Activated CD4-positive, alpha-beta T cell treated with anti-CD3 and anti-CD28 coated beads for 36 hours (primary cell): ENCODE measurements around the gene SIL1. TPM values are rescaled to one million over a fixed set of nuclear protein-coding genes. Genes with fewer than 3 reads are reported as not detected.
"Not testable (repeated sequence)": the region's sequence is repeated elsewhere in the genome, so short reads cannot be mapped to it uniquely, and the experiment has no call there.

Source experiments
- ATAC-seq: fragments of 200-7000 bp; cut with Tn5 transposase; one replicate; pipeline ENCODE4 v1.10.0; 2021; ENCODE audit warnings: mild to moderate bottlenecking, moderate library complexity
- CTCF ChIA-PET: fragments of 350-600 bp; sonication (Branson Sonifier 250); formaldehyde crosslinking; loops from one replicate; lab custom pipeline; 2021; ENCODE audit warnings: antibody characterized with exemption; lab: Charles Lee
- POLR2A ChIA-PET: fragments of 350-600 bp; sonication (Branson Sonifier 250); formaldehyde crosslinking; loops from one replicate; lab custom pipeline; 2021; ENCODE audit warnings: antibody characterized with exemption, inconsistent platforms; lab: Charles Lee
- DNase-seq: peaks from one replicate; pipeline ENCODE4 v3.0.0-alpha.2; 2020
- H3K27ac Mint-ChIP-seq: one replicate; pipeline ENCODE4 v1.8.0; 2021; ENCODE audit warnings: mixed read lengths
- H3K27me3 Mint-ChIP-seq: one replicate; pipeline ENCODE4 v1.8.0; 2021; ENCODE audit warnings: mixed read lengths
- H3K36me3 Mint-ChIP-seq: one replicate; pipeline ENCODE4 v1.8.0; 2021; ENCODE audit warnings: low read depth, mixed read lengths
- H3K4me1 Mint-ChIP-seq: one replicate; pipeline ENCODE4 v1.8.0; 2021; ENCODE audit warnings: mixed read lengths
- H3K4me3 Mint-ChIP-seq: one replicate; pipeline ENCODE4 v1.8.0; 2021; ENCODE audit warnings: mild to moderate bottlenecking, moderate library complexity, mixed read lengths
- H3K9me3 Mint-ChIP-seq: one replicate; pipeline ENCODE4 v1.8.0; 2021; ENCODE audit warnings: low read depth, mixed read lengths
- intact Hi-C, 2 experiments: fragments of 100-400 bp; cut with DNase I in 1 of 2; cut with micrococcal nuclease in 1 of 2; formaldehyde crosslinking; loops; one replicate each; pipeline versions ENCODE4 v1.14.2 to v1.15.1; 2022 to 2024; cut with DNase I, micrococcal nuclease
- total RNA-seq, 2 experiments: library from RNA; stranded (reverse); gene quantifications; one replicate each; pipeline ENCODE4 v1.2.3, GENCODE V29; 2021

The SIL1 gene
- total RNA-seq, 2 experiments from 2014 or later, result 11.2 to 14.4 TPM

DNA sequence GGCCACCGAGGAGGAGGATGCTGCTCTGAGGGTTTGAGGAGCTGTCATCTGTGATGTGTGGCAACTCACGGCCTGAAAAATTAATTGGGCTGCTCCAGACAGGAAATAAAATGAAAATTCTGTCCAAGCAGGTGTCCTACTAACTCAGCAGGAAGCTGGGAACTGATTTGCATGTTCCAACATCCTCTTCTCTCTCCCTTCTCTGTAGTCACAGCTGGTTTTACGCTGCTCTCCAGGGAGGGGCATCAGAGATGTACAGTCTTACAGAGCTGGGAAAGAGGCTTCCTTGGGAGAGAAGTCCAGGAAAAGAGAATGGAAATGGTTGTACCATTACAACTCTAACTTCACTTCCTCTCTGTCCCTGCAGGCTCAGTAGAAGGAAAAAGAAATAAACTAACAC, 24.2 kb upstream of the SIL1 start:
- intact Hi-C loops, result no loop called here
- H3K9me3 Mint-ChIP-seq, result no peaks in the 10 kb centered on the region
- DNase-seq (no peak), ATAC-seq (no peak)
- CTCF ChIA-PET, result no interaction called here
- H3K4me3 Mint-ChIP-seq, result no peak overlapping the region
- H3K36me3 Mint-ChIP-seq, result no peaks in the 10 kb centered on the region
- peaks cover 2% of the 10 kb centered on the region for H3K27me3 Mint-ChIP-seq
- POLR2A ChIA-PET, result no interaction called here
- H3K4me1 Mint-ChIP-seq, result no peaks in the 10 kb centered on the region
- H3K27ac Mint-ChIP-seq, result no peak overlapping the region

DNA sequence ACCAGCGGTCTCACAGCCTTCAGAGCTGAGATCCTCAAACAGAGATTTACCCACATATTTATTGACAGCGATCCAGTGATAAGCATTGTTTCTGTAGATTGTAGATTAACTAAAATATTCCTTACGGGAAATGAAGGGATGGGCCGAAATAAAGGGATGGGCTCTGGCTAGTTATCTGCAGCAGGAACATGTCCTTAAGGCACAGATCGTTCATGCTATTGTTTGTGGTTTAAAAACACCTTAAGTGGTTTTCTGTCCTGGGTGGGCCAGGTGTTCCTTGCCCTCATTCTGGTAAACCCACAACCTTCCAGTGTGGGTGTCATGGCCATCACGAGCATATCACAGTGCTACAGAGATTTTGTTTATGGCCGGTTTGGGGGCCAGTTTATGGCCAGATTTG, 19.9 kb upstream of the SIL1 start:
- H3K9me3 Mint-ChIP-seq, DNase-seq, CTCF ChIA-PET, H3K36me3 Mint-ChIP-seq, H3K4me1 Mint-ChIP-seq, intact Hi-C loops, H3K27me3 Mint-ChIP-seq, H3K27ac Mint-ChIP-seq, POLR2A ChIA-PET, ATAC-seq, H3K4me3 Mint-ChIP-seq: not testable (repeated sequence)

DNA sequence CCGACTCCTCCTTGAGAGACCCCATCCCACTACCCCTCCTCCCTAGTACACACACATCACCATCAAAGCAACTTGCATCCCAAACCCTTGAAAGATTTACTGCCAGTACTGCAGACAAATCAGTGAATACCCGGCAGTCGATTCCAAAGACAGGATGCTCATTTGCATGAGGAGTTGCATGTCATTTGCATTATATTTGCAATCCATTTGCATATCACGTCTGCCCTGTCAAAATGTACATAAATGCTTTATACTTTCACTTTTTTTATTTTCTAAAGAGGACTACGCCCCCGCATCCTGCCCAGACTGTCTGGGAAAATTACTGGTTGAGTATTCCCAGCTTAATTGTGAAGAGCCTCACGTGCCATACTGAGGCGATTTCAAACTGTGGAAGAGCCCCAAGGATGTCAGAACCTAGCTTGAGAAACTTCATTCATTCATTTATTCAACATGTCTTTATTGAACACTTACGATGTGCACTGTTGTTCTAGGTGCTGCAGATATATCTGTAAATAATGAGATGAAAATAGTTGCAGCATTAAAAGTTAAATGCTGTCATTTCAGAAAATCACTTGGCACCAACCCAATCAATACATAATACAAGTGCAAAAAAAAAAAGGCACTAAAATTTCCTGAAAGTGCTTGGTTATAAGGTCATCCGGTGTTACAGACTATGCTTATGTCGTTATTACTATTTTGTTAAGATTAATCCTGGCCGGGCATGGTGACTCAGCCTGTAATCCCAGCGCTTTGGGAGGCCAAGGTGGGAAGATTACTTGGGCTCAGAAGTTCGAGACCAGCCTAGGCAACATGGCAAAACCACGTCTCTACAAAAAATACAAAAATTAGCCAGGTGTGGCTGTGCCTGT, 17.2 kb upstream of the SIL1 start:
- no peak overlapping the region for H3K4me3 Mint-ChIP-seq
- ATAC-seq (no peak), DNase-seq (no peak)
- H3K9me3 Mint-ChIP-seq, result no peaks in the 10 kb centered on the region
- POLR2A ChIA-PET, result no interaction called here
- H3K4me1 Mint-ChIP-seq, result peaks cover 5% of the 10 kb centered on the region
- no peaks in the 10 kb centered on the region for H3K27me3 Mint-ChIP-seq
- CTCF ChIA-PET, result interaction anchor here (0.7 kb wide), 1 partner anchor 243 kb away, joined by 3 read pairs; no protein-coding TSS in a partner anchor
- no peaks in the 10 kb centered on the region for H3K36me3 Mint-ChIP-seq
- no peak overlapping the region for H3K27ac Mint-ChIP-seq
- intact Hi-C loops, result no loop called here

DNA sequence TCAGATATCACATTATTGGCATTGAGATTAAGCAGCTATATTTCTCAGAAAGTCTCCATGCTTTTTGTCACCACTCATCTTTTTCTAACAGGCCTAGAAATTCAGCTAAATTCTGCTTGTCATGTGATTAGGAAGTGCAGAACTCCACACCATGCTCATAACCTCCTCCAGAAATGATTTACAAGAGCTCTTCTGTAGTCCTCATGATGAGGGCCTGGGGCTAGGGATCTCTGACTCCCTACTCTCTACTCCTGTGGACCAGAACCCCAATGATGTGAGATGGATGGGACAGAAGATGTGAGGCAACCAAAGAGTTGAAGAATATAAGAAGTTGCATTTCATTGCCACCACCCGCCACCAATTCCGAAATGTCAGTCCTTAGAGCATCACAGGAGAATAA, 16.5 kb upstream of the SIL1 start:
- H3K36me3 Mint-ChIP-seq, result no peaks in the 10 kb centered on the region
- DNase-seq, result no peak
- H3K27ac Mint-ChIP-seq, result no peak overlapping the region
- ChIA-PET POLR2A (no interaction called here), CTCF (interaction anchor here (1.0 kb wide), 1 partner anchor 16 kb away, joined by 4 read pairs; no protein-coding TSS in a partner anchor)
- peaks cover 5% of the 10 kb centered on the region for H3K4me1 Mint-ChIP-seq
- H3K9me3 Mint-ChIP-seq, result no peaks in the 10 kb centered on the region
- no peaks in the 10 kb centered on the region for H3K27me3 Mint-ChIP-seq
- no peak for ATAC-seq
- intact Hi-C loops, result no loop called here
- H3K4me3 Mint-ChIP-seq, result no peak overlapping the region

DNA sequence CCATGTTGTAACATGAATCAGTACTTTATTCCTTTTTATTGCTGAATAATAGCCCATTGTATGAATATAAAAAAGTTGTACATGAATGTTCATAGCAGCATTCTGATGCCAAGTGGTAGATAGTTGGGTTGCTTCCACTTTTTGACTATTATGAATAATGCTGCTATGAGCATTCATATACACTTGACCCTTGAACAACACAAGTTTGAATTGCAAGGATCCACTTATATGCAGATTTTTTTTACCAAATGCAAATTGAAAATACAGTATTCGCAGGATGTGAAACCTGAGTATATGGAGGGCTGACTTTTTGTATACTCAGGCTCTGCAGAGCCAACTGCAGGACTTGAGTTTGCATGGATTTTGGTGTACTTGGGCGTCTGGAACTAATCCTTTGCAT, 14.7 kb upstream of the SIL1 start:
- POLR2A ChIA-PET, result no interaction called here

DNA sequence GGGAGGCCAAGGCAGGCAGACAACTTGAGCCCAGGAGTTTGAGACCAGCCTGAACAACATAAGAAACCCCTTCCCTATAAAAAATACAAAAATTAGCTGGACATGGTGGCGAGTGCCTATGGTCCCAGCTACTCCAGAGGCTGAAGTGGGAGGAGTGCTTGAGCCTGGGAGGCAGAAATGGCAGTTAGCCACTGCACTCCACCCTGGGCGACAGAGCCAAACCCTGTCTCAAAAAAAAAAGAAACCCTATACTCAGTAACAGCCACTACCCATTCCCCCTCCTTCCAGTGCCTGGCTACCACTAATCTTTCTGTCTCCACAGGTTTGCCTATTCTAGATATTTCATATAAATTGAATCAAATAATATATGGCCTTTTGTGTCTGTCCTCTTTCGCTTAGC, 14.3 kb upstream of the SIL1 start:
- Mint-ChIP-seq H3K4me3 (no peak overlapping the region), H3K9me3 (no peaks in the 10 kb centered on the region)
- POLR2A ChIA-PET, result no interaction called here

More for the DNA sequence above, 14.7 kb upstream of the SIL1 start:
- intact Hi-C loops, result no loop called here
- Mint-ChIP-seq H3K4me3 (no peak overlapping the region), H3K27me3 (no peaks in the 10 kb centered on the region), H3K27ac (no peak overlapping the region), H3K9me3 (no peaks in the 10 kb centered on the region), H3K4me1 (peaks cover 5% of the 10 kb centered on the region), H3K36me3 (no peaks in the 10 kb centered on the region)
- no peak for DNase-seq
- ATAC-seq, result no peak
- CTCF ChIA-PET, result no interaction called here

DNA sequence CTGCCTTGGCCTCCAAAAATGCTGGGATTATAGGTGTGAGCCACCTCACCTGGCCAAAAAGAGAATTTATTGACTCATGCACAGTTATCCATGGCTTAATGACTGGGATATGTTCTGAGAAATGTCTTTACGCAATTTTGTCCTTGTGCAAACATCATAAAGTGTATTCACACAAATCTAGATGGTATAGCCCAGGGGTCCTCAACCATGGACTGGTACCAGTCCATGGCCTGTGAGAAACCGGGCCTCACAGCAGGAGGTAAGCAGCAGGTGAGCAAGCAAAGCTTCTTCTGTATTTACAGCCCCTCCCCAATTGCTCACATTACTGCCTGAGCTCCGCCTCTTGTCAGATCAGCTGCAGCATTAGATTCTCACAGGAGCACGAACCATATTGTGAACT, 12.4 kb upstream of the SIL1 start:
- ATAC-seq (no peak), DNase-seq (no peak)
- ChIA-PET CTCF (interaction anchor here (0.7 kb wide), 1 partner anchor 14 kb away, joined by 3 read pairs; no protein-coding TSS in a partner anchor), POLR2A (no interaction called here)
- Mint-ChIP-seq H3K4me3 (no peak overlapping the region), H3K27ac (no peak overlapping the region), H3K36me3 (no peaks in the 10 kb centered on the region), H3K27me3 (no peaks in the 10 kb centered on the region), H3K4me1 (peaks cover 5% of the 10 kb centered on the region), H3K9me3 (no peaks in the 10 kb centered on the region)
- intact Hi-C loops, result no loop called here

More for the DNA sequence above, 14.3 kb upstream of the SIL1 start:
- ATAC-seq (no peak), DNase-seq (no peak)
- H3K4me1 Mint-ChIP-seq, result peaks cover 5% of the 10 kb centered on the region
- H3K27me3 Mint-ChIP-seq, result no peaks in the 10 kb centered on the region
- no peak overlapping the region for H3K27ac Mint-ChIP-seq
- intact Hi-C loops, result no loop called here
- no peaks in the 10 kb centered on the region for H3K36me3 Mint-ChIP-seq
- CTCF ChIA-PET, result no interaction called here

DNA sequence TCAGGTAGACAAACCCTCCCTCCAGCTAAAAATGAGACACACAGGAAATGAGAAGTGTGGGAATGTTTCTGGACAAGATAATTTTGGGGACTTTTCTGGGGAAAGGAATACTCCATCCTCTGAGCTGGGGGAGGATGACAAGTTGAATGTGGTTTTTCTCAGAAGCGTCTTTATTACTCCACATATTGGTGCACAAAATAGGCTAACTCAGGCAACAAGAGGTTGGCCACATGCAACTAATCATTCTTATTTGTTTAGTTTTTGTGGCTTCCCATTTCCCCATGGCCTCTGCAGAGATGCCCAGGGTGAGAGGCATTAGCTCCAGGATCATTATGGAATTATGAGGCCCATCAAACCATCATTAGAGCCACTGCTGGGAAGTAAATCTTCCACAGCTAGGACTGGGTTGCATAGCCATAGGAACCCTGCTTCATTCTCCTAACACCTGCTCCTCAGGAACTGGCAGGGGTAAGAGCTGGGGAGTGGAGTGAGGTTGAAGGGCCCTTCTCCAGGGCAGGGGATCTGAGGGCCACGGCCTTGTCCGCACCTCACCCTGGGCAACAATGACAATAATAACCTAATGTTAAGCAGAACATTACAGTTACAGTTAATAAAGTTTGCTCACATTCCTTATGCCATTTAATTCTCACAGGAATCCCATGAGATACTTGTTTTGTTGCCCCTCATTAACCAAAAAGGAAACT, 9.3 kb upstream of the SIL1 start:
- Mint-ChIP-seq H3K4me3 (no peak overlapping the region), H3K27me3 (no peaks in the 10 kb centered on the region), H3K4me1 (peaks cover 3% of the 10 kb centered on the region), H3K27ac (no peak overlapping the region), H3K9me3 (no peaks in the 10 kb centered on the region), H3K36me3 (no peaks in the 10 kb centered on the region)
- DNase-seq (no peak), ATAC-seq (no peak)
- intact Hi-C loops, result no loop called here
- POLR2A ChIA-PET, result no interaction called here
- CTCF ChIA-PET, result interaction anchor here (0.6 kb wide), 1 partner anchor 139 kb away, joined by 3 read pairs; no protein-coding TSS in a partner anchor

DNA sequence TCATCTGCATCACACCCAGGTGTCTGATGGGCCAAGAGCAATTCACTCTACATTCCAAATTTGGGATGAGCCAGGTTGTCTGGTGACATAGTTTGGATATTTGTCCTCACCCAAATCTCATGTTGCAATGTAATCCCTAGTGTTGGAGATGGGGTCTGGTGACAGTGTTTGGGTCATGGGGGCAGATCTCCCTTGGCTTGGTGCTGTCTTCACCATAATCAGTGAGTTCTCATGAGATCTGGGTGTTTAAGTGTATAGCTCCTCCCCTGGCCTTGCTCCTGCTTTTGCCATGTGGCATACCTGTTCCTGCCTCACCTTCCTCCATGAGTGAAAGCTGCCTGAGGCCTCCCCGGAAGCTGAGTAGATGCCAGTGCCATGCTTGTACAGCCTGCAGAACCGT, 7.4 kb upstream of the SIL1 start:
- Mint-ChIP-seq H3K27me3 (peaks cover 2% of the 10 kb centered on the region), H3K27ac (no peak overlapping the region), H3K36me3 (no peaks in the 10 kb centered on the region), H3K4me1 (peaks cover 3% of the 10 kb centered on the region), H3K4me3 (no peak overlapping the region), H3K9me3 (no peaks in the 10 kb centered on the region)
- intact Hi-C loops, result no loop called here
- ATAC-seq (no peak), DNase-seq (no peak)
- ChIA-PET CTCF (interaction anchor here (1.3 kb wide), 1 partner anchor 12 kb away, joined by 3 read pairs; no protein-coding TSS in a partner anchor), POLR2A (no interaction called here)

DNA sequence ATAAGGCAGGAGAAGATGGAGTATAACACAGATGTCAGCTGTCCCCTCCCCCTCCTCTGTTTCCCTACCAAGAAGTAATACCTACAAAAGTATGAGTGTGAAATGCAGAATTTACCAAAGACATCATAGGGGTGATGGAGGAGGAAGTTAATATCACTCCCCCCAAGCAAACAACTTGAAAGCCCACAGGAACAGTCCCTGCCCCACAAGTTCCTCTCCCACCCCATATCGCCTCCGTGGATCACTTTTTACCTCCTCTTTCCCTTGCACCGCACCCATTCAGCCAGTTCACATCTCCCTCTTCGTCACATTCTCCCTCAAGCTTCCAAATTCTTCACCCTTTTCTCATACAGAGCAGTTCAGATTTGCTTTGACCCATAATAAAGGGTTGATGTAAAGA, 7.0 kb upstream of the SIL1 start:
- no peak overlapping the region for H3K4me3 Mint-ChIP-seq
- no peak for ATAC-seq
- H3K27me3 Mint-ChIP-seq, result peaks cover 2% of the 10 kb centered on the region
- H3K4me1 Mint-ChIP-seq, result peaks cover 3% of the 10 kb centered on the region
- no peak for DNase-seq
- no peaks in the 10 kb centered on the region for H3K36me3 Mint-ChIP-seq
- H3K27ac Mint-ChIP-seq, result no peak overlapping the region
- H3K9me3 Mint-ChIP-seq, result no peaks in the 10 kb centered on the region
- ChIA-PET POLR2A (no interaction called here), CTCF (no interaction called here)
- intact Hi-C loops, result no loop called here

DNA sequence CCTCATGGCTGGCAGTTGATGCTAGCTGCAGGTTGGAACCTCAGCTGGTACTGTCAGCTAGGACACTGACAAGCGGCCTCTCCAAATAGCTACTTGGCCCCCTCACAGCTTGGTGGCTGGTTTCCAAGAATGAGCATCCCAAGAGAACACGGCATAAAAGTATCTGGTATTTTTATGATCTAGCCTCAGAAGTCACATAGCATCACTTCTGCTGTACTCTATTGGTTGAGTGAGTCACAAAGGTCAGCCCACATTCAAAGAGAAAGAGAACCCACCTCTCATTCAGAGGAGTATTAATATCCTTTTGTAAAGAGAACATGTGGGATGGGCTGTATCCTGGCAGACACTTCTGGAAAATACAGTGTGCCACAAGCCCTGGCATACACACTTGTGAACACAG, 6.0 kb upstream of the SIL1 start:
- Mint-ChIP-seq H3K27ac (no peak overlapping the region), H3K4me1 (peaks cover 3% of the 10 kb centered on the region), H3K27me3 (peaks cover 2% of the 10 kb centered on the region), H3K36me3 (no peaks in the 10 kb centered on the region), H3K9me3 (no peaks in the 10 kb centered on the region), H3K4me3 (no peak overlapping the region)
- DNase-seq (no peak), ATAC-seq (peak; percentile 33)
- ChIA-PET POLR2A (no interaction called here), CTCF (no interaction called here)
- intact Hi-C loops, result no loop called here
